Activated CD8-positive, alpha-beta T cell treated with anti-CD3 and anti-CD28 coated beads, Interleukin-2, amount 10 ng/mL, durations not matched to agents 7 days and 5 days (primary cell): ENCODE measurements around the gene CXCL12. TPM values are rescaled to one million over a fixed set of nuclear protein-coding genes. Genes with fewer than 3 reads are reported as not detected.

Source experiments
- ATAC-seq: fragments of 150-1000 bp; cut with Tn5 transposase; one replicate; pipeline ENCODE4 v1.10.0; 2021; ENCODE audit warnings: moderate library complexity
- CTCF ChIA-PET: fragments of 350-600 bp; sonication (Branson Sonifier 250); formaldehyde crosslinking; loops from one replicate; lab custom pipeline; 2021; ENCODE audit warnings: antibody characterized with exemption; lab: Charles Lee
- POLR2A ChIA-PET: fragments of 350-600 bp; sonication (Branson Sonifier 250); formaldehyde crosslinking; loops from one replicate; lab custom pipeline; 2021; ENCODE audit warnings: antibody characterized with exemption; lab: Charles Lee
- DNase-seq: peaks from one replicate; pipeline ENCODE4 v3.0.0-alpha.2; 2020
- H3K27ac Mint-ChIP-seq: one replicate; pipeline ENCODE4 v1.8.0; 2021; ENCODE audit warnings: mild to moderate bottlenecking, mixed read lengths
- H3K27me3 Mint-ChIP-seq: one replicate; pipeline ENCODE4 v1.8.0; 2021; ENCODE audit warnings: low read depth, mixed read lengths
- H3K36me3 Mint-ChIP-seq: one replicate; pipeline ENCODE4 v1.8.0; 2021; ENCODE audit warnings: low read depth, mixed read lengths
- H3K4me1 Mint-ChIP-seq: one replicate; pipeline ENCODE4 v1.8.0; 2021; ENCODE audit warnings: low read depth, mixed read lengths
- H3K4me3 Mint-ChIP-seq: one replicate; pipeline ENCODE4 v1.8.0; 2021; ENCODE audit warnings: mild to moderate bottlenecking, mixed read lengths
- H3K9me3 Mint-ChIP-seq: one replicate; pipeline ENCODE4 v1.8.0; 2022; ENCODE audit warnings: mixed read lengths; ENCODE audit not compliant: insufficient read depth
- total RNA-seq, 2 experiments: library from RNA; stranded (reverse); gene quantifications; one replicate each; pipeline ENCODE4 v1.2.3, GENCODE V29; 2021

Gene CXCL12
- total RNA-seq, 2 experiments from 2014 or later: not detected

DNA sequence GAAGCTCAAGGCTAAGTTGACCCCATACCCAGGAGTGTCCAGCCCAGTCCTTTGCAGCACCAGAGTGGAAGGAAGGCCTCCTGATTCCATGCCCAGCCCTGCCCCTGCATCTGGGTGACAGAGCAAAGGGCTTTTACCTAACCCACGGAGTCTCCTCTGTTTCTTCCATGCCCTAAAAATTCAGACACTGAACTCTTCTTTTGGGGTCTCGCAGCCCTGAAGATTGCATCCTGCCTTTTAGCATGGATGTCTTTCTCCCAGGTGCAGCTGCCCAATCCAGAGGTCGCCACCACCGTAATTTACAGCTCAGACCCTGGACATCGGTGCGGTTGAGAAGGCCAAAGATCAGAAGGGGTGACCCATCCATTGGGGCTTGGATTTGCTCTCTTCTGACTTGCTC, 50.8 kb downstream of the CXCL12 start:
- no peaks in the 10 kb centered on the region for H3K27me3 Mint-ChIP-seq
- H3K4me3 Mint-ChIP-seq: no peak overlapping the region
- no peak for ATAC-seq
- ChIA-PET POLR2A (no interaction called here), CTCF (no interaction called here)
- no peak for DNase-seq
- no peaks in the 10 kb centered on the region for H3K9me3 Mint-ChIP-seq
- no peaks in the 10 kb centered on the region for H3K4me1 Mint-ChIP-seq
- no peak overlapping the region for H3K27ac Mint-ChIP-seq
- no peaks in the 10 kb centered on the region for H3K36me3 Mint-ChIP-seq

DNA sequence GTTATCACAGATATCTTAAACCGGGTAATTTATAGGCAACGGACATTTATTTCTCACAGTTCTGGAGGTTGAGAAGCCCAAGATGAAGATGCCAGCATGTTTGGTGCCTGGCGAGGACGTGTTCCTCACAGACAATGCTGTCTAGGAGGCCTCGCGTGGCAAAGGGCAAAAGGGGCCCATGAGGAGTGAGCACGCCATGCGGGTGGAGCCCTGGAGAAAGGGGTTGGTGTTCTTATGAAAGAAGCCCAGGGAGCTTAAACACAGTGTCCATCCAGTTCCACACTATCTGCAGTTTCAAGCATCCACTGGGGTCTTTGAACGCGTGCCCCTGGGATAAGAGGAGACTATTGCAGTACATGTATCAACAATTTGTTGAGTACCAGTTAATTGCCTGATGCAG, 51.4 kb downstream of the CXCL12 start:
- H3K9me3 Mint-ChIP-seq: no peaks in the 10 kb centered on the region
- ATAC-seq: no peak

DNA sequence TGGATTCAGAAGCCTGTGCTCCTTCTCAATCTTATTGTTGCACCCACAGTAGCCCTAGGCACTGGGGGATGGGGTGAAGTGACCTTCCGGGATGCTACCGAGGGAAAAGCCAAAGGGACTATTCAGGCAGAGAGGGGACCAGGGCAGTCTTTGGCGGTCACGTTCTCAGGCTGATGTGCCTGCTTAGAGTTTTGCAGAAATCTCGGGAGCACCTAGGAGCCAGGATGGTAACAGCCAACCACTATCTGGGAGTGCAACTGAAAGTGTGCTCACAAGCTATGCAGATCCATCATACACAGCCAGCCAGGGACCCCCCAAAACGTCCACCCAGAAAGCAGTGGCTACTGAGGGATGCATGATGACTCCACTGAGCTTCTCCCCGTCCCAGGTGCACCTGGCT, 52.4 kb downstream of the CXCL12 start:
- DNase-seq: no peak
- H3K36me3 Mint-ChIP-seq: no peaks in the 10 kb centered on the region
- ATAC-seq: no peak
- no peak overlapping the region for H3K27ac Mint-ChIP-seq
- no peaks in the 10 kb centered on the region for H3K4me1 Mint-ChIP-seq
- POLR2A ChIA-PET: no interaction called here
- no peaks in the 10 kb centered on the region for H3K9me3 Mint-ChIP-seq
- CTCF ChIA-PET: no interaction called here
- H3K27me3 Mint-ChIP-seq: peaks cover 3% of the 10 kb centered on the region
- no peak overlapping the region for H3K4me3 Mint-ChIP-seq

More for the DNA sequence above, 51.4 kb downstream of the CXCL12 start:
- ChIA-PET POLR2A (no interaction called here), CTCF (no interaction called here)
- Mint-ChIP-seq H3K4me3 (no peak overlapping the region), H3K36me3 (no peaks in the 10 kb centered on the region), H3K27me3 (peaks cover 1% of the 10 kb centered on the region), H3K27ac (no peak overlapping the region), H3K4me1 (no peaks in the 10 kb centered on the region)
- no peak for DNase-seq

DNA sequence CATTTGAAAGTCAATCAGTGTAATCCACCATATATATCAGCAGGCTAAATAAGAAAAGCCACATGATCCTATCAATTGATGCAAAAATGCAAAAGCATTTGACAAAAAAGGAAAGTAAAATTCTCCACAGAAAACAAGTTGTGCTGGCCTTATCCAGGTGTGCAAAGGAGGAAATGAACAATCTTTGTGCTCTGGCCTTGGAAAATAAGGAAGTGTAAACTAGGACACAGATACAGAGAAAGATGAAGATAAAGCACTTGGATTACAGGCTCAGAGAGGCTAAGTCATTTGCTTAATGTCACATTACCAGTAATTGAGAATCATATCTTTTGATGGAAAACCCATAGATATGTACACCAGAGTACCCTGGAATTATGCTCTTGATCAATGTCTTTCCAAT, 54.5 kb downstream of the CXCL12 start:
- no peak for ATAC-seq

DNA sequence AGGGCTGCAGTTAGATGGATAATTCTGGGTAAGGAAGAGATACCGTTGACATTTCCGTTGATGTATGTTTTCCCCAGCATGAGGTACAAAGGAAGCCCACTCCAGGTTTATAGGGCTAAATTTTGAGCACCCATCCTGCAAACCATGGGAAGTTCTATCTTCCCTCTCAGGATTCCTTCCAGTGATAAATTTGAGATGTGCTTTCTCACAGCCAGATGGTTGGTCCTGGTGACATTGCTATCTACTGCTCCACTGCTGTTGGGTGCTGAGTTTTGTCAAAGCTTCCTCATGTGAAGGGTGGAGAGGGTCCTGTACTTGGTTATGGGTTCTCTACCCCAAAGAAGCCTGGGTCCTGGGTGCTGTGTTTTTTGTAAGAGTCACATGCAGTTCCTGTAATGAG, 57.4 kb downstream of the CXCL12 start:
- ChIA-PET POLR2A (no interaction called here), CTCF (no interaction called here)
- Mint-ChIP-seq H3K9me3 (no peaks in the 10 kb centered on the region), H3K27me3 (peaks cover 3% of the 10 kb centered on the region), H3K36me3 (no peaks in the 10 kb centered on the region), H3K4me1 (no peaks in the 10 kb centered on the region), H3K27ac (no peak overlapping the region), H3K4me3 (no peak overlapping the region)
- no peak for ATAC-seq
- DNase-seq: no peak

More for the DNA sequence above, 54.5 kb downstream of the CXCL12 start:
- H3K4me3 Mint-ChIP-seq: no peak overlapping the region
- H3K27ac Mint-ChIP-seq: no peak overlapping the region
- peaks cover 3% of the 10 kb centered on the region for H3K27me3 Mint-ChIP-seq
- no peaks in the 10 kb centered on the region for H3K9me3 Mint-ChIP-seq
- H3K36me3 Mint-ChIP-seq: no peaks in the 10 kb centered on the region
- DNase-seq: no peak
- ChIA-PET CTCF (no interaction called here), POLR2A (no interaction called here)
- H3K4me1 Mint-ChIP-seq: no peaks in the 10 kb centered on the region
